ENCODE results near the gene HDHD5.

HDHD5 gene

GRCh38 chr22:17091851-17092250 is 67.2 kb downstream of the HDHD5 start:
- no peak overlapping the region for H3K4me3 Mint-ChIP-seq
- no peak for ATAC-seq
- no peaks in the 10 kb centered on the region for H3K9me3 Mint-ChIP-seq
- peaks cover 36% of the 10 kb centered on the region for H3K4me1 Mint-ChIP-seq
- no peaks in the 10 kb centered on the region for H3K27me3 Mint-ChIP-seq
- H3K27ac Mint-ChIP-seq: no peak overlapping the region
- H3K36me3 Mint-ChIP-seq: no peaks in the 10 kb centered on the region

GRCh38 chr22:17090550-17090949 is 68.5 kb downstream of the HDHD5 start:
- H3K9me3 Mint-ChIP-seq: no peaks in the 10 kb centered on the region
- peaks cover 46% of the 10 kb centered on the region for H3K4me1 Mint-ChIP-seq
- H3K36me3 Mint-ChIP-seq: no peaks in the 10 kb centered on the region
- H3K4me3 Mint-ChIP-seq: no peak overlapping the region
- no peak for ATAC-seq
- H3K27me3 Mint-ChIP-seq: no peaks in the 10 kb centered on the region
- no peak overlapping the region for H3K27ac Mint-ChIP-seq
